ENCODE results near the gene EFNA5. TPM values are rescaled to one million over a fixed set of nuclear protein-coding genes. Genes with fewer than 3 reads are reported as not detected.
"Not testable (repeated sequence)": the region's sequence is repeated elsewhere in the genome, so short reads cannot be mapped to it uniquely, and the experiment has no call there.

Gene EFNA5
- polyA plus RNA-seq, 1 of the 3 experiments (the other 2 are of a cell fraction) = 0.81 TPM

DNA sequence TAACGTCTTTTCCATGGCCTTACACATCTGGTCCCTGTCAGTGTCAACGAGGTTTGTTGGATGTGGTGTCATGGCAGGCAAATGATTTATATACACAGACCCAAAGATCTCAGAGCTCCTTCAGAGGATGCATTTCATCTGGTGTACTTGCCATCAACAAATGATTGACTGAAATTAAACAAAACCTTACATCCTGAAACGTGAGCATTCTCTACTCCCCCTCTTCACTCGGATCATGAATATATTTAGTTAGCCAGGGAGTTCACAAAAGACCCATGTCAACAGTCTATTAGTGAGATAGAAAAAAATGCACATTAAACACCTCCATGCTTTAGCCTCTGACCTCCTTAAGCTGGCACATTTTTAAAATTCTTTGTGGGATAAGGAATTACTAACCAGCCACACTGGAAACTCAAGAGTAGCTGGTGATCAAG lies 215.6 kb downstream of the EFNA5 start (continued):
- no peak for TF ChIP-seq MXI1 (IDR thresholded peaks at IDR 0.05; ENCODE audit: low read depth, low read length)
- TF ChIP-seq MEF2A (IDR thresholded peaks at IDR 0.05; ENCODE audit: borderline replicate concordance, low read depth) = no peak

DNA sequence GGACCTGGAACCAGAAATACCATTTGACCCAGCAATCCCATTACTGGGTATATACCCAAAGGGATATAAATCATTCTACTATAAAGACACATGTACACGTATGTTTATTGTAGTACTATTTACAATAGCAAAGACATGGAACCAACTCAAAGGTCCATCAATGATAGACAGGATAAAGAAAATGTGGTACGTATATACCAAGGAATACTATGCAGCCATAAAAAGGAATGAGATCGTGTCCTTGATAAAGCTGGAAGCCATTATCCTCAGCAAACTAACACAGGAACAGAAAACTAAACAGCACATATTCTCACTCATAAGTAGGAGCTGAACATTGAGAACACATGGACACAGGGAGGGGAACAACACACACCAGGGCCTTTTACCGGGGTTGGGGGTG lies 218.9 kb downstream of the EFNA5 start:
- POLR2A ChIA-PET; H3K36me3 ChIP-seq (replicated peaks in 1 of 2; ENCODE audit: control insufficient read depth in 1 of 2, insufficient read depth in 2 of 2, low read length in 1 of 2); H4K20me1 ChIP-seq (ENCODE audit: insufficient read depth); H3K9ac ChIP-seq; H3K4me2 ChIP-seq; H3F3A ChIP-seq (replicated peaks; ENCODE audit: insufficient read depth); H3K79me2 ChIP-seq (ENCODE audit: insufficient read depth); H3K27ac ChIP-seq (ENCODE audit: low read depth in 2 of 2, low read length in 1 of 2); H3K27me3 ChIP-seq (ENCODE audit: insufficient read depth); DNase-seq; H3K4me3 ChIP-seq (ENCODE audit: low read depth in 2 of 2, low read length in 1 of 2); H3K9me2 ChIP-seq; H3K9me3 ChIP-seq; H2AFZ ChIP-seq (ENCODE audit: low read depth): not testable (repeated sequence)
- CTCF ChIA-PET = interaction anchor here (1.4 kb wide), 1 partner anchor 156 kb away, joined by 3 read pairs; no protein-coding TSS in a partner anchor
- peaks cover 2 to 12% of the 10 kb centered on the region in 2 experiments; a peak in 2 of 4 replicates for H3K4me1 ChIP-seq (ENCODE audit: control insufficient read depth in 1 of 2, insufficient read depth in 2 of 2, low read depth in 1 of 2, low read length in 1 of 2)
- WGBS (ENCODE audit: low lambda C conversion rate) = 89% methylated on average over 4 of the region's 4 CpGs

DNA sequence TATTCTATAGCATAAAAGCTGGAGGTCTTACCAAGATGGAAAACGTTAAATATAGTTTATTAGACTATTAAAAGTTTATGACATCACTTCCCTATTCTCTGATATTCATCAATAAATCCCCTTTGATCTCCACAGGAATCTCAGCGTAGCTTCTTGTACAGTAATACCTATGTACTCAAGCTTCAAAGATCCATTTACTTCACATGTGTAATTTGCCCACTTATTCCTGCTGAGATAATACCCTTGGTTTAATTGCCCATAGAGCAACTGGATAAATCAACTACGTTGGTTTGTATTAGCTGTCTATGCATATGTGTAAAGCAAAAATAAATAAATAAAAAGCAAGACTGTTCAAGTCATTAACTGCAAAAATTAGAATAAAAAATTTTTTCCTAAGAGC lies 219.7 kb downstream of the EFNA5 start:
- TF ChIP-seq, protein P1, sequence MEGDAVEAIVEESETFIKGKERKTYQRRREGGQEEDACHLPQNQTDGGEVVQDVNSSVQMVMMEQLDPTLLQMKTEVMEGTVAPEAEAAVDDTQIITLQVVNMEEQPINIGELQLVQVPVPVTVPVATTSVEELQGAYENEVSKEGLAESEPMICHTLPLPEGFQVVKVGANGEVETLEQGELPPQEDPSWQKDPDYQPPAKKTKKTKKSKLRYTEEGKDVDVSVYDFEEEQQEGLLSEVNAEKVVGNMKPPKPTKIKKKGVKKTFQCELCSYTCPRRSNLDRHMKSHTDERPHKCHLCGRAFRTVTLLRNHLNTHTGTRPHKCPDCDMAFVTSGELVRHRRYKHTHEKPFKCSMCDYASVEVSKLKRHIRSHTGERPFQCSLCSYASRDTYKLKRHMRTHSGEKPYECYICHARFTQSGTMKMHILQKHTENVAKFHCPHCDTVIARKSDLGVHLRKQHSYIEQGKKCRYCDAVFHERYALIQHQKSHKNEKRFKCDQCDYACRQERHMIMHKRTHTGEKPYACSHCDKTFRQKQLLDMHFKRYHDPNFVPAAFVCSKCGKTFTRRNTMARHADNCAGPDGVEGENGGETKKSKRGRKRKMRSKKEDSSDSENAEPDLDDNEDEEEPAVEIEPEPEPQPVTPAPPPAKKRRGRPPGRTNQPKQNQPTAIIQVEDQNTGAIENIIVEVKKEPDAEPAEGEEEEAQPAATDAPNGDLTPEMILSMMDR (IDR thresholded peaks at IDR 0.05) = no peak
- TF ChIP-seq MEF2A (IDR thresholded peaks at IDR 0.05; ENCODE audit: borderline replicate concordance, low read depth) (no peak), POLR2AphosphoS5 (IDR thresholded peaks at IDR 0.05; ENCODE audit: low read depth, low read length) (no peak), GABPA (IDR thresholded peaks at IDR 0.05; ENCODE audit: low read depth) (no peak), MXI1 (IDR thresholded peaks at IDR 0.05; ENCODE audit: low read depth, low read length) (no peak), EZH2phosphoT487 (IDR thresholded peaks at IDR 0.05; ENCODE audit: borderline replicate concordance, low read depth) (no peak), FOXM1 (IDR thresholded peaks at IDR 0.05; ENCODE audit: low read depth) (no peak), RCOR1 (IDR thresholded peaks at IDR 0.05; ENCODE audit: low read length) (no peak), NRF1 (IDR thresholded peaks at IDR 0.05; ENCODE audit: low read depth, low read length) (no peak), FOSL2 (IDR thresholded peaks at IDR 0.05; ENCODE audit: borderline replicate concordance, low read depth) (no peak)
- TF ChIP-seq, protein P2, sequence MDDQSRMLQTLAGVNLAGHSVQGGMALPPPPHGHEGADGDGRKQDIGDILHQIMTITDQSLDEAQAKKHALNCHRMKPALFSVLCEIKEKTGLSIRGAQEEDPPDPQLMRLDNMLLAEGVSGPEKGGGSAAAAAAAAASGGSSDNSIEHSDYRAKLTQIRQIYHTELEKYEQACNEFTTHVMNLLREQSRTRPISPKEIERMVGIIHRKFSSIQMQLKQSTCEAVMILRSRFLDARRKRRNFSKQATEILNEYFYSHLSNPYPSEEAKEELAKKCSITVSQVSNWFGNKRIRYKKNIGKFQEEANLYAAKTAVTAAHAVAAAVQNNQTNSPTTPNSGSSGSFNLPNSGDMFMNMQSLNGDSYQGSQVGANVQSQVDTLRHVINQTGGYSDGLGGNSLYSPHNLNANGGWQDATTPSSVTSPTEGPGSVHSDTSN (IDR thresholded peaks at IDR 0.05) = no peak
- CTCF ChIA-PET = no interaction called here
- POLR2A ChIA-PET = no interaction called here

More for the DNA sequence above, 219.7 kb downstream of the EFNA5 start:
- Histone ChIP-seq H3K9ac (no peak overlapping the region), H3K79me2 (ENCODE audit: insufficient read depth) (no peaks in the 10 kb centered on the region), H3K27ac (ENCODE audit: low read depth in 2 of 2, low read length in 1 of 2) (no peak overlapping the region), H3K36me3 (replicated peaks in 1 of 2; ENCODE audit: control insufficient read depth in 1 of 2, insufficient read depth in 2 of 2, low read length in 1 of 2) (no peaks in the 10 kb centered on the region), H3F3A (replicated peaks; ENCODE audit: insufficient read depth) (no peaks in the 10 kb centered on the region), H3K4me3 (ENCODE audit: low read depth in 2 of 2, low read length in 1 of 2) (no peak overlapping the region), H3K9me3 (no peaks in the 10 kb centered on the region), H2AFZ (ENCODE audit: low read depth) (no peak overlapping the region), H3K27me3 (ENCODE audit: insufficient read depth) (no peaks in the 10 kb centered on the region), H3K4me2 (no peak overlapping the region), H3K9me2 (no peaks in the 10 kb centered on the region), H4K20me1 (ENCODE audit: insufficient read depth) (no peaks in the 10 kb centered on the region), H3K4me1 (ENCODE audit: control insufficient read depth in 1 of 2, insufficient read depth in 2 of 2, low read depth in 1 of 2, low read length in 1 of 2) (peaks cover 2 to 12% of the 10 kb centered on the region in 2 experiments; a peak in 2 of 4 replicates)
- DNase-seq = no peak
- 83% methylated on average over 3 of the region's 3 CpGs for WGBS (ENCODE audit: low lambda C conversion rate)

Measured in SK-N-SH (cell line).